ENCODE measurements around the gene SMIM38. TPM values are rescaled to one million over a fixed set of nuclear protein-coding genes. Genes with fewer than 3 reads are reported as not detected.
A peak's percentile ranks its signal among the peaks of the same experiment; 100 is the strongest.

Gene SMIM38
- total and polyA plus RNA-seq, 7 donors: 0.03 to 0.54 (median 0.10) TPM; not detected in 1

DNA sequence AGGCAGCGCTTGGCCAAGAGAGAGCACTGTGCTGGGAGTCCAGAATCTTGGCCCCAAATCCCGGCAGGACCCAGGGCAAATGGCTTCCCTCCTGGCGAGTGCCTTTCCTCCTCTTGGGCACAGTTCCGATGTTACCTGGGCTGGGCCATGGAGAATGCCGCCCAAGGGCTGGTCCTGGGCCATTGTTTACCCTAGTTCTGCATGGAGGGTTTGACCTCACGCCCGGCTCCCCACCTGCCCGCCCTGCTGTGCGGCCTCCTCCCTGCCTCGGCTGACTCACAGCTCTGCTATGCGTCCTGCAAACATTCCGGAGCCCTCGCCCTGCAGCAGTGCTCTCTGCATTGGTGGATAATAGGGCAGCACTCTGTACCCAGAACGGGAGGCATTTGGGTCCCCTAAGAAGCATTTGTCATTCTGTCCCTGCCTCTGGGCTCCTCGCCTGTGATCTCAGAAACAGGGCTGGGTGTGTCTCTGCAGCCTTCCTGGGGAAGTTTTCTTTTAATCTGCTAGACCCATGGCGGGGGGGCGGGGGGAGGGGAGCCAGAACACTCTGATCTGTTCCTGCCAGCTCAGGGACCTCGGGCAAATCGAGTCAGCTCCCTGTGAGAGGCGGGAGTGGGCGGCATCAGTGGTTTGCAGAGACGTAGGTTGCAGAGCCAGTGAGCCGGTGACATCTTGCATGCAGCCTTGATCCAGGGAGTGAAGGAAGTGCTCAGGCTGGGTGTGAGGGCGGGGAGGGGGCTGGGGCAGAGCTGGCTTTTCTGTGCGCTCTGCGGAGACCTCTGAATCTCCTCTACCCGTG lies 32.9 kb upstream of the SMIM38 start:
- Histone ChIP-seq H3K9me3 (peaks cover 1% of the 10 kb centered on the region), H3K27me3 (ENCODE audit: insufficient read depth in 3 of 3, low read length in 2 of 3) (peaks cover 0 to 19% (median 3%) of the 10 kb centered on the region in 3 donors), H3K36me3 (ENCODE audit: insufficient read depth in 1 of 2, low read depth in 1 of 2) (no peaks in the 10 kb centered on the region), H3K4me3 (no peak overlapping the region), H3K4me1 (peaks cover 4% of the 10 kb centered on the region), H3K27ac (no peak overlapping the region)
- intact Hi-C loops (cut with DNase I): no loop called here
- DNase-seq (peak; percentile 49 to 59), ATAC-seq (peak; percentile 37 to 73 (median 62))
- TF ChIP-seq, protein P1, sequence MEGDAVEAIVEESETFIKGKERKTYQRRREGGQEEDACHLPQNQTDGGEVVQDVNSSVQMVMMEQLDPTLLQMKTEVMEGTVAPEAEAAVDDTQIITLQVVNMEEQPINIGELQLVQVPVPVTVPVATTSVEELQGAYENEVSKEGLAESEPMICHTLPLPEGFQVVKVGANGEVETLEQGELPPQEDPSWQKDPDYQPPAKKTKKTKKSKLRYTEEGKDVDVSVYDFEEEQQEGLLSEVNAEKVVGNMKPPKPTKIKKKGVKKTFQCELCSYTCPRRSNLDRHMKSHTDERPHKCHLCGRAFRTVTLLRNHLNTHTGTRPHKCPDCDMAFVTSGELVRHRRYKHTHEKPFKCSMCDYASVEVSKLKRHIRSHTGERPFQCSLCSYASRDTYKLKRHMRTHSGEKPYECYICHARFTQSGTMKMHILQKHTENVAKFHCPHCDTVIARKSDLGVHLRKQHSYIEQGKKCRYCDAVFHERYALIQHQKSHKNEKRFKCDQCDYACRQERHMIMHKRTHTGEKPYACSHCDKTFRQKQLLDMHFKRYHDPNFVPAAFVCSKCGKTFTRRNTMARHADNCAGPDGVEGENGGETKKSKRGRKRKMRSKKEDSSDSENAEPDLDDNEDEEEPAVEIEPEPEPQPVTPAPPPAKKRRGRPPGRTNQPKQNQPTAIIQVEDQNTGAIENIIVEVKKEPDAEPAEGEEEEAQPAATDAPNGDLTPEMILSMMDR (IDR thresholded peaks at IDR 0.05): no peak
- WGBS, 3 donors: 24 to 38% (median 31%) methylated on average over 27 of the region's 27 CpGs

- ATAC-seq: no peak
- DNase-seq: no peak
- no peak overlapping the region for H3K4me3 ChIP-seq
- H3K27me3 ChIP-seq (ENCODE audit: insufficient read depth in 3 of 3, low read length in 2 of 3): peaks cover 0 to 19% (median 3%) of the 10 kb centered on the region in 3 donors
- intact Hi-C loops (cut with DNase I): no loop called here
- no peak overlapping the region for H3K27ac ChIP-seq
- peaks cover 9% of the 10 kb centered on the region for H3K9me3 ChIP-seq
- H3K4me1 ChIP-seq: peaks cover 4% of the 10 kb centered on the region
- TF ChIP-seq, protein P1 (IDR thresholded peaks at IDR 0.05): no peak
- no peaks in the 10 kb centered on the region for H3K36me3 ChIP-seq (ENCODE audit: insufficient read depth in 1 of 2, low read depth in 1 of 2)
- 85 to 87% (median 85%) methylated on average over 27 of the region's 27 CpGs for WGBS, 3 donors
Measured at GRCh38 chr11:69123593-69124545, 31.9 kb upstream of the SMIM38 start.

DNA sequence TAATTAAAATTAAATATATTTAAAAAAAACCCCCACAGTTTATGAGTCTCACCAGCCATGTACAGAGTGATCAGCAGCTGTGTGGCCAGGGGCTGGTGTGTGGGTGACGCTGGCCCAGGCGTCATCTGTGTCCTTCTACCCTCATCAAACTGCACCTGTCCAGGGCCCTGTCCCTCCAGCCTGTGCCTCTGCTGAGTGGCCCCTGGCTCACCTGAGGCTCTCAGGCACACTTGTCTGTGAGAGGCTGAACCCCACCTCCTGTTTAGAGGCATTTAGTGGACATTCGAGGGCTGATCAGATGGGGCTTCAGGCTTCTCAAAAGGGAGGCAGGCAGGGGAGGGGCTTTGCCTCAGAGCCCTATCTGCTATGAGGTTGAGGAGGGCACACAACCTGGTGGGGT lies 29.9 kb upstream of the SMIM38 start:
- Histone ChIP-seq H3K27me3 (ENCODE audit: insufficient read depth in 3 of 3, low read length in 2 of 3) (peaks cover 0 to 19% (median 3%) of the 10 kb centered on the region in 3 donors), H3K4me3 (no peak overlapping the region), H3K36me3 (ENCODE audit: insufficient read depth in 1 of 2, low read depth in 1 of 2) (no peaks in the 10 kb centered on the region), H3K27ac (no peak overlapping the region), H3K4me1 (peaks cover 4% of the 10 kb centered on the region), H3K9me3 (peaks cover 9% of the 10 kb centered on the region)
- WGBS, 3 donors: 76 to 91% (median 86%) methylated on average over 3 of the region's 3 CpGs
- TF ChIP-seq, protein P1 (IDR thresholded peaks at IDR 0.05): no peak
- ATAC-seq: no peak
- DNase-seq: no peak
- intact Hi-C loops (cut with DNase I): no loop called here

GRCh38 chr11:69126286-69126685 lies 29.4 kb upstream of the SMIM38 start:
- Histone ChIP-seq H3K4me3 (no peak overlapping the region), H3K27me3 (ENCODE audit: insufficient read depth in 3 of 3, low read length in 2 of 3) (peaks cover 0 to 19% (median 3%) of the 10 kb centered on the region in 3 donors), H3K36me3 (ENCODE audit: insufficient read depth in 1 of 2, low read depth in 1 of 2) (no peaks in the 10 kb centered on the region), H3K9me3 (peaks cover 9% of the 10 kb centered on the region), H3K27ac (no peak overlapping the region), H3K4me1 (peaks cover 4% of the 10 kb centered on the region)
- no peak for ATAC-seq
- 58 to 77% (median 62%) methylated on average over 11 to 12 of the region's 12 CpGs for WGBS, 3 donors
- intact Hi-C loops (cut with DNase I): no loop called here
- no peak for DNase-seq
- TF ChIP-seq, protein P1 (IDR thresholded peaks at IDR 0.05): no peak
